Testis (tissue), 3 donors: ENCODE measurements around the gene RPS6KL1. TPM values are rescaled to one million over a fixed set of nuclear protein-coding genes. Genes with fewer than 3 reads are reported as not detected.

Experiments used
- DNase-seq: peaks from one replicate; pipeline ENCODE4 v3.0.0-alpha.2; 2019
- H3K27ac ChIP-seq, 2 donors: fragments of 200-600 bp; sonication (generic); one replicate each; pipeline ENCODE4 v1.5.1; 2019
- H3K27me3 ChIP-seq: fragments of 200-600 bp; sonication (generic); one replicate; pipeline ENCODE4 v1.5.1; 2019
- H3K36me3 ChIP-seq: fragments of 200-600 bp; sonication (generic); one replicate; pipeline ENCODE4 v1.5.1; 2017; ENCODE audit warnings: low read depth; ENCODE audit errors: missing control alignments
- H3K4me1 ChIP-seq: fragments of 200-600 bp; sonication (generic); one replicate; pipeline ENCODE4 v1.5.1; 2019
- H3K4me3 ChIP-seq, 2 donors: fragments of 200-600 bp; sonication (generic); one replicate each; pipeline ENCODE4 v1.5.1; 2017 to 2019
- H3K9me3 ChIP-seq: fragments of 200-600 bp; sonication (generic); one replicate; pipeline ENCODE4 v1.5.1; 2017
- CTCF ChIP-seq, 3 experiments: fragments of 450-650 bp in 2 of 3; fragments of 200-600 bp in 1 of 3; sonication (generic) in 1 of 3; IDR thresholded peaks; one replicate each; pipeline ENCODE4 v1.5.1; 2016 to 2019; ENCODE audit warnings: antibody characterized with exemption in 3 of 3, mild to moderate bottlenecking in 2 of 3, moderate library complexity in 1 of 3
- POLR2A ChIP-seq: fragments of 450-650 bp; IDR thresholded peaks from one replicate; pipeline ENCODE4 v1.6.1; 2017; ENCODE audit warnings: antibody characterized with exemption, mild to moderate bottlenecking, moderate library complexity
- WGBS, 2 donors: methylation state at CpG; one replicate each; pipeline ENCODE4 v1.1.5; 2018; 5-methylcytosine and 5-hydroxymethylcytosine counted together
- intact Hi-C: fragments of 100-400 bp; cut with DNase I; formaldehyde crosslinking; loops from one replicate; pipeline ENCODE4 v1.15.1; 2023; ENCODE audit warnings: low total_unique reads
- polyA plus RNA-seq: library from polyadenylated mRNA; stranded (reverse); fragments of 350-450 nt; fragmentation: Illumina TruSeq; extraction: RNeasy Lipid Tissue Mini Kit (QIAGEN cat#74804); gene quantifications from one replicate; pipeline ENCODE4 v1.2.3, GENCODE V29; 2014; ENCODE audit warnings: low read depth, low replicate concordance; ENCODE audit not compliant: insufficient read depth
- total RNA-seq, 2 donors: library from RNA; depleted of rRNA; stranded (reverse); fragments of >200 nt; gene quantifications; one replicate each; pipeline ENCODE4 v1.2.3, GENCODE V29; 2016

Gene RPS6KL1
- total and polyA plus RNA-seq, 3 donors from 2014 or later = 22.5 to 41.8 (median 22.9) TPM

DNA sequence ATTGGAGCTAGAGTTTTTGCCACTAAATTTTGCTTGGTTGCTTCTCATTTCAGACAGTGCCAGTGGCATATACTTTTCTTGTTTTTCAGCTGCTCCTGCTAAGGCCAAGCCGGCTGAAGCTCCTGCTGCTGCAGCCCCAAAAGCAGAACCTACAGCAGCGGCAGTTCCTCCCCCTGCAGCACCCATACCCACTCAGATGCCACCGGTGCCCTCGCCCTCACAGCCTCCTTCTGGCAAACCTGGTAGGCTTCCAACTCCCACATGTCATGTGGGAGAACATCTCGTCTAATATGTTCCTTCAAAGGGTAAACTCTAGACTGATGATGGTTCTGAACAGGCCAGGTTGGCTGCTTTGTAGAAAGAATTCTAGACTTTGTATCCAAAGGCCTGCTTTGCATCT lies 30.3 kb downstream of the RPS6KL1 start:
- intact Hi-C loops = no loop called here
- no peak for DNase-seq
- no peak overlapping the region for H3K27ac ChIP-seq
- no peaks in the 10 kb centered on the region for H3K27me3 ChIP-seq
- no peaks in the 10 kb centered on the region for H3K9me3 ChIP-seq
- WGBS, 2 donors = 58 to 69% methylated on average over 3 to 5 of the region's 5 CpGs
- H3K36me3 ChIP-seq = no peaks in the 10 kb centered on the region
- TF ChIP-seq CTCF (IDR thresholded peaks at IDR 0.05) (no peak), POLR2A (no peak)
- H3K4me1 ChIP-seq = peaks cover 3% of the 10 kb centered on the region
- no peak overlapping the region for H3K4me3 ChIP-seq

- Histone ChIP-seq H3K27me3 (no peaks in the 10 kb centered on the region), H3K27ac (no peak overlapping the region), H3K9me3 (no peaks in the 10 kb centered on the region), H3K4me1 (peaks cover 3% of the 10 kb centered on the region), H3K4me3 (no peak overlapping the region), H3K36me3 (no peaks in the 10 kb centered on the region)
- intact Hi-C loops = no loop called here
- no peak for TF ChIP-seq POLR2A
- TF ChIP-seq CTCF (IDR thresholded peaks at IDR 0.05) = no peak
- no peak for DNase-seq
- WGBS, 2 donors = 92 to 95% methylated on average over 6 of the region's 6 CpGs
Measured at GRCh38 chr14:74891870-74892269, 31.2 kb downstream of the RPS6KL1 start.

- H3K4me3 ChIP-seq = no peak overlapping the region
- no peaks in the 10 kb centered on the region for H3K9me3 ChIP-seq
- peaks cover 3% of the 10 kb centered on the region for H3K4me1 ChIP-seq
- no peak for DNase-seq
- intact Hi-C loops = no loop called here
- no peaks in the 10 kb centered on the region for H3K27me3 ChIP-seq
- TF ChIP-seq CTCF (IDR thresholded peaks at IDR 0.05) (no peak), POLR2A (no peak)
- no peaks in the 10 kb centered on the region for H3K36me3 ChIP-seq
- H3K27ac ChIP-seq = no peak overlapping the region
- WGBS, 2 donors = 91 to 92% methylated on average over 6 of the region's 6 CpGs
Measured at GRCh38 chr14:74890262-74890661, 32.8 kb downstream of the RPS6KL1 start.

DNA sequence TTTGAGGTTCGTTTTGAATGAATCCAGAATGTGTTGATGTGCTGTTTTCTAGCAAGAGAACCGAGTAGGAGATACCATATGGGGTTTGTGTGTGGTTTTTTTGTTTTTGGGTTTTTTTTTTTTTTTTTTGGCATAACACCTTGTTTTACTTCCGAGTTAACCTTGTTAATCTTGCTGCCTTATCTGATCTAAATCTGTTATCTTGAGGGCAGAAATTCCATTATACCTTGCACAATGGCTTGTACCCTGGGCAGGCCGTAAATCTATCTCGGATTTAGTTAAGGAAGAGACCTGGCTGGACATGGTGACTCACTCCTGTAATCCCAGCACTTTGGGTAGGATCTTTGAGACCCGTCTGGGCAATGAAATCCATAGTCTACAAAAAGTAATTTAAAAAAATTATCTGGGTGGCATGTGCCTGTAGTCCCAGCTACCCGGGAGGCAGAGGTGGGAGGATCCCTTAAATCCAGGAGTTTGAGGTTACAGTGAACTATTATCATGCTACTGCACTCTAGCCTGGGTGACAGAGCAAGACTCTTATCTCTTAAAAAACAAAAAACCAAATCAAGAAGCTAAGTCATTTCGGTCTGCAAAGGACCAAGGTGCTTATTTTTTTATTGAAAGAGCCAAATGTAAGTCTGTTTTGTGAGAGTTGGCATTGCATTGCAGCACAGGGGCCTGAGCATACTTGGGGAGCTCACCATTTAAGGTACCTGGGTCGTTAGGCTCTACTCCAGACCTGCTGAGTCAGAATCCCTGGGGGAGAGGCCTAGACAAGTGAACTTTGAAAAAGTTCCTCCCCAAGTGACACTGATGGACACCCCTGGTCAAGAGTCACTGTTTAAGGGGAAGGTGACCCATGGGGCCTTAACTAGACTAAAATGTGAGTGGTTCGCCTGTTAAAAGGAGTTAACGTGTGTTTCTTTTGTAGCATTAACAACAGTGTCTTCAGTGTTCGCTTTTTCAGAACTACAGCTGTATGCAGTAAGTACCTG lies 34.6 kb downstream of the RPS6KL1 start:
- no peak for DNase-seq
- Histone ChIP-seq H3K27ac (peak overlapping the region in 1 of 2 donors; percentile 31), H3K36me3 (no peaks in the 10 kb centered on the region), H3K27me3 (no peaks in the 10 kb centered on the region), H3K4me3 (no peak overlapping the region), H3K4me1 (peaks cover 14% of the 10 kb centered on the region), H3K9me3 (no peaks in the 10 kb centered on the region)
- intact Hi-C loops = no loop called here
- WGBS, 2 donors = 70 to 74% methylated on average over 12 of the region's 12 CpGs
- no peak for TF ChIP-seq CTCF (IDR thresholded peaks at IDR 0.05)
- no peak for TF ChIP-seq POLR2A
